HG03135 (cell line): ENCODE results near the gene DACT3.
"Not testable (repeated sequence)": the region's sequence is repeated elsewhere in the genome, so short reads cannot be mapped to it uniquely, and the experiment has no call there.

ENCODE experiments used
- ATAC-seq: cut with Tn5 transposase; IDR thresholded peaks from one replicate; pipeline ENCODE4 v1.9.1; 2021; ENCODE audit warnings: mild to moderate bottlenecking, moderate library complexity; ENCODE audit not compliant: unreplicated experiment

The DACT3 gene

GRCh38 chr19:46634656-46635218, 26.2 kb downstream of the DACT3 start:
- no peak for ATAC-seq

- peak; percentile 59 for ATAC-seq
Observed at GRCh38 chr19:46634045-46634655, 26.8 kb downstream of the DACT3 start.

GRCh38 chr19:46633130-46633529, 27.9 kb downstream of the DACT3 start:
- ATAC-seq = no peak

- no peak for ATAC-seq
Observed at GRCh38 chr19:46631481-46631880, 29.5 kb downstream of the DACT3 start.

GRCh38 chr19:46630586-46631205, 30.3 kb downstream of the DACT3 start:
- no peak for ATAC-seq

- no peak for ATAC-seq
Observed at GRCh38 chr19:46629546-46630025, 31.4 kb downstream of the DACT3 start.

GRCh38 chr19:46628970-46629369, 32.0 kb downstream of the DACT3 start:
- not testable (repeated sequence) for ATAC-seq

- no peak for ATAC-seq
Observed at GRCh38 chr19:46626446-46626845, 34.5 kb downstream of the DACT3 start.

GRCh38 chr19:46625731-46626130, 35.3 kb downstream of the DACT3 start:
- no peak for ATAC-seq

GRCh38 chr19:46624958-46625661, 35.9 kb downstream of the DACT3 start, which contains the start of gene PTGIR:
TSS of gene PTGIR (minus strand) at chr19:46625089. CDS start at chr19:46624225, 864 bp downstream.
- no peak for ATAC-seq

- ATAC-seq = no peak
Observed at GRCh38 chr19:46623915-46624502, 37.0 kb downstream of the DACT3 start.

GRCh38 chr19:46622118-46622446, 38.9 kb downstream of the DACT3 start:
- ATAC-seq = no peak

- no peak for ATAC-seq
Observed at GRCh38 chr19:46621191-46622117, 39.5 kb downstream of the DACT3 start.

GRCh38 chr19:46620716-46621115, 40.3 kb downstream of the DACT3 start:
- ATAC-seq = no peak

- no peak for ATAC-seq
Observed at GRCh38 chr19:46620267-46620666, 40.7 kb downstream of the DACT3 start.

GRCh38 chr19:46618670-46619231, 42.2 kb downstream of the DACT3 start:
- no peak for ATAC-seq

GRCh38 chr19:46617601-46618000, 43.4 kb downstream of the DACT3 start:
- no peak for ATAC-seq

- no peak for ATAC-seq
Observed at GRCh38 chr19:46616631-46617322, 44.2 kb downstream of the DACT3 start.

GRCh38 chr19:46615966-46616365, 45.0 kb downstream of the DACT3 start:
- no peak for ATAC-seq
